OCI-LY1 (cell line): ENCODE data around the gene FALEC.
A peak's percentile ranks its signal among the peaks of the same experiment; 100 is the strongest.

ENCODE experiments used
- H2AFZ ChIP-seq: fragments of 200-600 bp; sonication (generic), shearing (Covaris generic); 2 replicates; pipeline ENCODE4 v1.6.0; 2014; ENCODE audit warnings: antibody characterized with exemption, mild to moderate bottlenecking, low read length
- H3F3A ChIP-seq: fragments of 200-600 bp; sonication (generic), shearing (Covaris generic); 2 replicates; pipeline ENCODE4 v1.6.0; 2014; ENCODE audit warnings: mild to moderate bottlenecking, antibody characterized with exemption, low read length, moderate library complexity; ENCODE audit not compliant: insufficient read depth
- H3K27ac ChIP-seq: fragments of 200-600 bp; sonication (generic); 2 replicates; pipeline ENCODE4 v1.5.1; 2014; ENCODE audit warnings: low read length, mixed run types, mild to moderate bottlenecking, low read depth; ENCODE audit not compliant: poor library complexity, severe bottlenecking
- H3K27me3 ChIP-seq: fragments of 200-600 bp; sonication (generic); 2 replicates; pipeline ENCODE4 v1.6.0; 2014; ENCODE audit warnings: antibody characterized with exemption, mild to moderate bottlenecking, low read length, moderate library complexity; ENCODE audit not compliant: insufficient read depth
- H3K36me3 ChIP-seq: fragments of 200-600 bp; sonication (generic); 2 replicates; pipeline ENCODE4 v1.6.1; 2014; ENCODE audit warnings: mild to moderate bottlenecking, antibody characterized with exemption, low read length, moderate library complexity, mixed read lengths; ENCODE audit not compliant: insufficient read depth
- H3K4me1 ChIP-seq: fragments of 200-600 bp; sonication (generic); 2 replicates; pipeline ENCODE4 v1.5.1; 2014; ENCODE audit warnings: mild to moderate bottlenecking, low read length, moderate library complexity; ENCODE audit not compliant: insufficient read depth, severe bottlenecking
- H3K4me2 ChIP-seq: fragments of 200-600 bp; sonication (generic), shearing (Covaris generic); 2 replicates; pipeline ENCODE4 v1.6.1; 2014; ENCODE audit warnings: low read length
- H3K4me3 ChIP-seq: fragments of 200-600 bp; sonication (generic); 2 replicates; pipeline ENCODE4 v1.5.1; 2014; ENCODE audit warnings: low read length, low read depth, mild to moderate bottlenecking, mixed read lengths; ENCODE audit not compliant: poor library complexity, severe bottlenecking
- H3K79me2 ChIP-seq: fragments of 200-600 bp; shearing (Covaris generic); 2 replicates; pipeline ENCODE4 v1.6.1; 2016; ENCODE audit warnings: mixed run types, low read length, mixed read lengths; ENCODE audit not compliant: insufficient read depth
- H3K9ac ChIP-seq: fragments of 200-600 bp; sonication (generic), shearing (Covaris generic); 2 replicates; pipeline ENCODE4 v1.6.1; 2014; ENCODE audit warnings: mild to moderate bottlenecking, low read length, mixed read lengths
- H3K9me2 ChIP-seq: fragments of 200-600 bp; sonication (generic), shearing (Covaris generic); 2 replicates; pipeline ENCODE4 v1.6.1; 2014; ENCODE audit warnings: low read depth, mild to moderate bottlenecking, low read length, mixed read lengths
- H3K9me3 ChIP-seq: fragments of 200-600 bp; shearing (Covaris generic); 2 replicates; pipeline ENCODE4 v1.6.1; 2014; ENCODE audit warnings: low read length, mixed read lengths
- H4K20me1 ChIP-seq: fragments of 200-600 bp; sonication (generic), shearing (Covaris generic); 2 replicates; pipeline ENCODE4 v1.6.0; 2016; ENCODE audit warnings: mild to moderate bottlenecking, low read length; ENCODE audit not compliant: insufficient read depth
- EZH2 ChIP-seq: fragments of 200-600 bp; sonication (generic), shearing (Covaris generic); IDR thresholded peaks from 2 replicates; pipeline ENCODE4 v1.8.0; 2017; ENCODE audit warnings: borderline replicate concordance, mixed run types, mild to moderate bottlenecking, antibody characterized with exemption, low read length, moderate library complexity, mixed read lengths
- TF ChIP-seq, protein P1 (sequence below): fragments of 200-600 bp; sonication (generic), shearing (Covaris generic); IDR thresholded peaks from 2 replicates; pipeline ENCODE4 v1.5.1; 2017; ENCODE audit warnings: mild to moderate bottlenecking, antibody characterized with exemption, low read length, moderate library complexity, mixed read lengths

Gene FALEC

DNA sequence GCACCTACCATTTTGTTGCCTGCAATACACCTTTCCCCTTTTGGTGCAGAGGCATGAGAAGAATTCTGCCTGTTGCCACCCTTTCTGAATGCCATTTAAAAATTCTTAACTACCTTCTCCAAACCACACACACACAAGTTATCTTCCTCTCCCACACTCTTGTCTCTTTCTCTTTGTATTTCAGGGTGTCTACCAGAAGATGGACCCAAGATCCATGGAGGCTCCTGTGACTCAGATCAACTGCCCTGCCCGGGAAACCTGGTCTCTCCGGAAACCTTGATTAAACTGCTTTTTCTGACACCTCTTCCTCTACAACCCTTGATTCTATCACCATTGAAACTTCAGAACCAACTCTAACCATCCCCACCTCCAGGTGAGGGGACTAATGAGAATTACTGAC, 30.7 kb upstream of the FALEC start:
- no peaks in the 10 kb centered on the region for H3K9me2 ChIP-seq
- no peak overlapping the region for H3K4me3 ChIP-seq
- H3K4me1 ChIP-seq, result peaks cover 12% of the 10 kb centered on the region
- H3K9ac ChIP-seq, result no peak overlapping the region
- H2AFZ ChIP-seq, result no peak overlapping the region
- no peaks in the 10 kb centered on the region for H3K27me3 ChIP-seq
- H3K36me3 ChIP-seq, result peaks cover 9% of the 10 kb centered on the region; the same call in 1 of the 2 replicates
- no peak overlapping the region for H3K4me2 ChIP-seq
- H3F3A ChIP-seq, result no peaks in the 10 kb centered on the region
- no peak overlapping the region for H3K27ac ChIP-seq
- TF ChIP-seq, protein P1, sequence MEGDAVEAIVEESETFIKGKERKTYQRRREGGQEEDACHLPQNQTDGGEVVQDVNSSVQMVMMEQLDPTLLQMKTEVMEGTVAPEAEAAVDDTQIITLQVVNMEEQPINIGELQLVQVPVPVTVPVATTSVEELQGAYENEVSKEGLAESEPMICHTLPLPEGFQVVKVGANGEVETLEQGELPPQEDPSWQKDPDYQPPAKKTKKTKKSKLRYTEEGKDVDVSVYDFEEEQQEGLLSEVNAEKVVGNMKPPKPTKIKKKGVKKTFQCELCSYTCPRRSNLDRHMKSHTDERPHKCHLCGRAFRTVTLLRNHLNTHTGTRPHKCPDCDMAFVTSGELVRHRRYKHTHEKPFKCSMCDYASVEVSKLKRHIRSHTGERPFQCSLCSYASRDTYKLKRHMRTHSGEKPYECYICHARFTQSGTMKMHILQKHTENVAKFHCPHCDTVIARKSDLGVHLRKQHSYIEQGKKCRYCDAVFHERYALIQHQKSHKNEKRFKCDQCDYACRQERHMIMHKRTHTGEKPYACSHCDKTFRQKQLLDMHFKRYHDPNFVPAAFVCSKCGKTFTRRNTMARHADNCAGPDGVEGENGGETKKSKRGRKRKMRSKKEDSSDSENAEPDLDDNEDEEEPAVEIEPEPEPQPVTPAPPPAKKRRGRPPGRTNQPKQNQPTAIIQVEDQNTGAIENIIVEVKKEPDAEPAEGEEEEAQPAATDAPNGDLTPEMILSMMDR, result no peak
- H3K9me3 ChIP-seq, result no peaks in the 10 kb centered on the region
- H3K79me2 ChIP-seq, result peaks cover 5% of the 10 kb centered on the region; the same call in 1 of the 2 replicates
- H4K20me1 ChIP-seq, result no peaks in the 10 kb centered on the region

DNA sequence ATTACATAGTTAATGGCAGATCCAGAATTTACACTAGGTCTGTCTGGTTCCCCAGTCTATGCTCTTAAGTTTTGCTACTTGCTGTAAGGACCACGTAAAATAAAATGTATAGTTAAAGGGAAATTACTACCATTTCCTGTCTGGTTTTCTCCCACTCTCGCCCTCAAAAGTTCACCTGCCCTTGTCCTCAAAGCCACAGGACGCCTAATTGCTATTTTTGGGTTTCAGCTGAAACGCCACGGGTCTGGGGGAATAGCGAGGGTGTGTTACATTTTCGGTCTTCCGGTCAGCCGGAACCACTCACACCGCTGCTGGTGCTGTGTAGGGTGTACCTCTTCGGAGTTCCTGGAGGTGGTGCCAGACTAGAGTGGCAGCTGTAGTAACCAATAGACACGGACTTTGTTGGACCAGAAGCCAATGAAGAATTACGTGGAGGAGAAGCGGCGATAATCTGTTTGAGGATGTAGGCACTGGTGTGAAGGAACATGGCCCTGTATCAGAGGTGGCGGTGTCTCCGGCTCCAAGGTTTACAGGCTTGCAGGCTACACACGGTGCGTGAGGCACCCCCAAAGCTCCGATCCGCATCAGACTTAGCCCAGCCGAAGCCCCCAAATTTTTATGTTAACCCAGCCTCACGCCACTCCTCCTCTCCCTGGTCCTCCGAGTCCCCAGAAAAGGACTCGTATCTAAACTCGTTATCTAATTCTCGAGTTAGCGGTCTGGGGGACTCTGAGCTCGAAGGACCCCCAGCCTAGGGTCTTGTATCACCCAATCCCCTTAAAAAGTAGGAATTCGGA, 28.4 kb upstream of the FALEC start, which contains the start of gene TARS2:
TSS of gene TARS2 (plus strand) at position 454 of the 797 bp plus-strand sequence. CDS start at position 486, 32 bp downstream.
- H3K79me2 ChIP-seq, result peaks cover 5% of the 10 kb centered on the region; the same call in 1 of the 2 replicates
- peaks cover 25% of the 10 kb centered on the region for H3K36me3 ChIP-seq
- TF ChIP-seq EZH2, result no peak
- TF ChIP-seq, protein P1, result no peak
- H3K27me3 ChIP-seq, result no peaks in the 10 kb centered on the region
- H3K9me3 ChIP-seq, result no peaks in the 10 kb centered on the region
- no peaks in the 10 kb centered on the region for H3K9me2 ChIP-seq
- H3K4me3 ChIP-seq, result peak within 1 kb of the TSS; percentile 98
- H3K27ac ChIP-seq, result peak within 1 kb of the TSS; percentile 31
- H3K4me1 ChIP-seq, result peaks cover 12% of the 10 kb centered on the region
- no peaks in the 10 kb centered on the region for H3F3A ChIP-seq
- peak within 1 kb of the TSS; percentile 94 for H2AFZ ChIP-seq
- H3K9ac ChIP-seq, result peak within 1 kb of the TSS; percentile 98
- peak within 1 kb of the TSS; percentile 90 for H3K4me2 ChIP-seq
- no peaks in the 10 kb centered on the region for H4K20me1 ChIP-seq

DNA sequence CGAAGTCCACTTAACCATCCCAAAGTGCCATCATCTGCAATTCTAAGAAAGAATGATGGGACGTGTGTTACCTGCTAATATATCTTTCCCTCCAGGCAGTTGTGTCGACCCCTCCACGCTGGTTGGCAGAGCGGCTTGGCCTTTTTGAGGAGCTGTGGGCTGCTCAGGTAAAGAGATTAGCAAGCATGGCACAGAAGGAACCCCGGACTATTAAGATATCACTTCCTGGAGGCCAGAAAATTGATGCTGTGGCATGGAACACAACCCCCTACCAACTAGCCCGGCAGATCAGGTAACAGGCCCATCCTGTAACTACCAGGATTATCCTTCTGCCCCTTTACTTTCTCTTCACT, 27.8 kb upstream of the FALEC start:
- peaks cover 5% of the 10 kb centered on the region; the same call in 1 of the 2 replicates for H3K79me2 ChIP-seq
- H3K4me2 ChIP-seq, result peak overlapping the region; percentile 90
- H3K36me3 ChIP-seq, result peaks cover 29% of the 10 kb centered on the region
- no peaks in the 10 kb centered on the region for H3F3A ChIP-seq
- no peaks in the 10 kb centered on the region for H3K27me3 ChIP-seq
- H3K9ac ChIP-seq, result peak overlapping the region; percentile 98
- peak overlapping the region; percentile 98 for H3K4me3 ChIP-seq
- no peak for TF ChIP-seq EZH2
- TF ChIP-seq, protein P1, result no peak
- H2AFZ ChIP-seq, result peak overlapping the region; percentile 77; the same call in 1 of the 2 replicates
- H3K9me2 ChIP-seq, result no peaks in the 10 kb centered on the region
- peaks cover 12% of the 10 kb centered on the region for H3K4me1 ChIP-seq
- H4K20me1 ChIP-seq, result no peaks in the 10 kb centered on the region
- no peaks in the 10 kb centered on the region for H3K9me3 ChIP-seq
- peak overlapping the region; percentile 31 for H3K27ac ChIP-seq
